Esophagus squamous epithelium (tissue), 5 donors: ENCODE measurements around the gene NPEPL1. TPM values are rescaled to one million over a fixed set of nuclear protein-coding genes. Genes with fewer than 3 reads are reported as not detected.
"Not testable (repeated sequence)": the region's sequence is repeated elsewhere in the genome, so short reads cannot be mapped to it uniquely, and the experiment has no call there.

Experiments
- DNase-seq: peaks from one replicate; lab custom pipeline; 2025; lab: John Stamatoyannopoulos, UW
- H3K27ac ChIP-seq, 4 donors: fragments of 200-600 bp; sonication (generic); one replicate each; pipeline ENCODE4 v1.5.1; 2016 to 2019; ENCODE audit warnings: mild to moderate bottlenecking in 1 of 4
- H3K27me3 ChIP-seq, 4 donors: fragments of 200-600 bp; sonication (generic); 1 replicate in 3 of 4; 2 replicates in 1 of 4; pipeline versions ENCODE4 v1.5.1 to v1.6.0; 2017 to 2021; ENCODE audit warnings: antibody characterized with exemption in 1 of 4
- H3K36me3 ChIP-seq, 3 donors: fragments of 200-600 bp; sonication (generic); one replicate each; pipeline ENCODE4 v1.5.1; 2016 to 2019
- H3K4me1 ChIP-seq, 3 donors: fragments of 200-600 bp; sonication (generic); one replicate each; pipeline ENCODE4 v1.5.1; 2017 to 2019
- H3K4me3 ChIP-seq, 4 donors: fragments of 200-600 bp; sonication (generic); 1 replicate in 3 of 4; 2 replicates in 1 of 4; pipeline ENCODE4 v1.5.1; 2016 to 2019; ENCODE audit warnings: mild to moderate bottlenecking in 2 of 4, moderate library complexity in 1 of 4
- H3K9me3 ChIP-seq, 3 donors: fragments of 200-600 bp; sonication (generic); one replicate each; pipeline ENCODE4 v1.5.1; 2016 to 2019
- POLR2A ChIP-seq, 4 donors: fragments of 450-650 bp; IDR thresholded peaks; one replicate each; pipeline ENCODE4 v1.6.1; 2017; ENCODE audit warnings: antibody characterized with exemption in 4 of 4, mild to moderate bottlenecking in 4 of 4, moderate library complexity in 3 of 4
- WGBS, 2 donors: methylation state at CpG; one replicate each; pipeline ENCODE4 v1.1.5; 2018; 5-methylcytosine and 5-hydroxymethylcytosine counted together
- intact Hi-C: fragments of 100-400 bp; cut with DNase I; formaldehyde crosslinking; loops from one replicate; pipeline ENCODE4 v1.15.0; 2022
- total RNA-seq, 4 donors: library from RNA; depleted of rRNA; stranded (reverse); fragments of >200 nt; gene quantifications; one replicate each; pipeline ENCODE4 v1.1.0, GENCODE V29; 2016
- TF ChIP-seq, protein P1 (sequence below), 6 experiments: fragments of 450-650 bp in 4 of 6; fragments of 200-600 bp in 2 of 6; sonication (generic) in 2 of 6; IDR thresholded peaks; one replicate each; pipeline ENCODE4 v1.5.1; 2016 to 2019; ENCODE audit warnings: antibody characterized with exemption in 6 of 6, mild to moderate bottlenecking in 4 of 6, moderate library complexity in 4 of 6
- donor health status: DM: yes; HTN: yes; CAD: no.

NPEPL1 gene
- total RNA-seq, 4 donors from 2014 or later = 16.7 to 36.0 (median 21.0) TPM

DNA sequence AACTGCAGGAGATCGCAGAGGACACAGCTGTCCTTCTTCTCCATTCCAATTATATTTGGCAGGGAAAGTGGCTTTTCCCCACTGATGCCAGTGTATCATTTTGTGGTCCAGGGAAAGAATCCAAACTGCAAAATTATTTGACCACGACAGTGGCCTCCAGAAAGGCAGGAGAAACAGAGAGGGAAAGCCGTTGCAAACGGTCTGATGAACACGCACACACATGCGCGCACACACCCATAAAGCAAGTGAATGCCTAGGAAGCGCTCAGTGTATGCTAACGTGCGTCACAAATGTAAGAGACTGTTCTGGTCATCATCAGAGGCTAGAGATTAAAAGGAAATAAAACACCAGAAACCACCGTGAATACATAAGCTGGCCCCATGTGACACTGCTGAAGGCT is 54.0 kb downstream of the NPEPL1 start:
- Histone ChIP-seq H3K4me1 (no peaks in the 10 kb centered on the region), H3K27me3 (peaks cover 0 to 59% (median 0%) of the 10 kb centered on the region in 4 donors), H3K9me3 (no peaks in the 10 kb centered on the region), H3K36me3 (no peaks in the 10 kb centered on the region), H3K4me3 (no peak overlapping the region), H3K27ac (no peak overlapping the region)
- WGBS, 2 donors = 59 to 65% methylated on average over 9 to 11 of the region's 11 CpGs
- DNase-seq = no peak
- intact Hi-C loops = no loop called here
- TF ChIP-seq, protein P1, sequence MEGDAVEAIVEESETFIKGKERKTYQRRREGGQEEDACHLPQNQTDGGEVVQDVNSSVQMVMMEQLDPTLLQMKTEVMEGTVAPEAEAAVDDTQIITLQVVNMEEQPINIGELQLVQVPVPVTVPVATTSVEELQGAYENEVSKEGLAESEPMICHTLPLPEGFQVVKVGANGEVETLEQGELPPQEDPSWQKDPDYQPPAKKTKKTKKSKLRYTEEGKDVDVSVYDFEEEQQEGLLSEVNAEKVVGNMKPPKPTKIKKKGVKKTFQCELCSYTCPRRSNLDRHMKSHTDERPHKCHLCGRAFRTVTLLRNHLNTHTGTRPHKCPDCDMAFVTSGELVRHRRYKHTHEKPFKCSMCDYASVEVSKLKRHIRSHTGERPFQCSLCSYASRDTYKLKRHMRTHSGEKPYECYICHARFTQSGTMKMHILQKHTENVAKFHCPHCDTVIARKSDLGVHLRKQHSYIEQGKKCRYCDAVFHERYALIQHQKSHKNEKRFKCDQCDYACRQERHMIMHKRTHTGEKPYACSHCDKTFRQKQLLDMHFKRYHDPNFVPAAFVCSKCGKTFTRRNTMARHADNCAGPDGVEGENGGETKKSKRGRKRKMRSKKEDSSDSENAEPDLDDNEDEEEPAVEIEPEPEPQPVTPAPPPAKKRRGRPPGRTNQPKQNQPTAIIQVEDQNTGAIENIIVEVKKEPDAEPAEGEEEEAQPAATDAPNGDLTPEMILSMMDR (IDR thresholded peaks at IDR 0.05) = no peak
- no peak for TF ChIP-seq POLR2A (IDR thresholded peaks at IDR 0.05)

- no peaks in the 10 kb centered on the region for H3K4me1 ChIP-seq
- intact Hi-C loops = no loop called here
- H3K27ac ChIP-seq = no peak overlapping the region
- no peaks in the 10 kb centered on the region for H3K9me3 ChIP-seq
- peaks cover 0 to 64% (median 0%) of the 10 kb centered on the region in 4 donors for H3K27me3 ChIP-seq
- H3K36me3 ChIP-seq = no peaks in the 10 kb centered on the region
- TF ChIP-seq, protein P1 (IDR thresholded peaks at IDR 0.05) = no peak
- no peak for TF ChIP-seq POLR2A (IDR thresholded peaks at IDR 0.05)
- 56 to 61% methylated on average over 3 to 5 of the region's 8 CpGs for WGBS, 2 donors
- DNase-seq = no peak
- no peak overlapping the region for H3K4me3 ChIP-seq
These were observed 54.6 kb downstream of the NPEPL1 start for GRCh38 chr20:58747211-58747610.

- intact Hi-C loops = no loop called here
- Histone ChIP-seq H3K9me3 (no peaks in the 10 kb centered on the region), H3K27ac (no peak overlapping the region), H3K36me3 (no peaks in the 10 kb centered on the region), H3K27me3 (peaks cover 0 to 58% (median 0%) of the 10 kb centered on the region in 4 donors), H3K4me1 (no peaks in the 10 kb centered on the region), H3K4me3 (no peak overlapping the region)
- 60% methylated on average over 3 of the region's 3 CpGs for WGBS, 2 donors
- DNase-seq = no peak
- no peak for TF ChIP-seq POLR2A (IDR thresholded peaks at IDR 0.05)
- TF ChIP-seq, protein P1 (IDR thresholded peaks at IDR 0.05) = no peak
These were observed 56.0 kb downstream of the NPEPL1 start for GRCh38 chr20:58748618-58749017.

DNA sequence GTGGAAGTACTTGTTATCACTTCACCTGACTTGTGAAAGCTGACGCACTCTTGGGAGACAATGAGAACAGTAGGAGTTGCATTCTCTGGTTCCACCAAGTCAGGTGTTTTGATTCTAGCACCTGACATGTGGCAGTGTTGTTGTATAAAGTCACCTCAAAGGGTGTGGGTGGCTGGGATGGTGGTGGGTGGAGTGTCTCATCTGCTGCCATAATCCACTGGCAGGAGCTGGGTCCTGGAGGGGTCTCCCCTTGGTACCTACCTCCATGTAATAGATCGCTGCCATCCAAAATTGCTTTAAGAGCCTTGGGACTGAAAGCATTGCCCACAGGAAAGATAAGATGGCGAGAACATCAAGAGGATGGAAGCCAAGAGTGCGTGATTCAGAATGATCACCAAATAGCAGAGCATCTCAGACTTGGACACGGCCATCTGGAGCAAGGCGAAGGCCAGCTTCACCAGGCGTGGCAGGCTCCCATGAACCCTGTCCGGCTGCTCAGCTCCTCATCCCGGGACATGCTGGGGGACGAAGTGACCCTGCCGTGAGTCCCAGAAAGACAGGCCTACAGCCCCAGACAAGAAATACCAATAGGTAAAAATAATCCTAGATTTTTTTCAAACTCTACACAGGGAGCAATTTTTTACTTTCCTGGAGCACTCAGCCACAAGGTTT is 56.6 kb downstream of the NPEPL1 start:
- WGBS, 2 donors = 78 to 83% methylated on average over 9 to 10 of the region's 11 CpGs
- DNase-seq = no peak
- H3K9me3 ChIP-seq = no peaks in the 10 kb centered on the region
- TF ChIP-seq POLR2A (IDR thresholded peaks at IDR 0.05) = no peak
- TF ChIP-seq, protein P1 (IDR thresholded peaks at IDR 0.05) = no peak
- no peak overlapping the region for H3K27ac ChIP-seq
- no peaks in the 10 kb centered on the region for H3K4me1 ChIP-seq
- H3K36me3 ChIP-seq = no peaks in the 10 kb centered on the region
- H3K27me3 ChIP-seq = peaks cover 0 to 63% (median 0%) of the 10 kb centered on the region in 4 donors
- intact Hi-C loops = no loop called here
- no peak overlapping the region for H3K4me3 ChIP-seq

GRCh38 chr20:58749979-58750378 is 57.4 kb downstream of the NPEPL1 start:
- 64 to 74% methylated on average over 5 of the region's 5 CpGs for WGBS, 2 donors
- Histone ChIP-seq H3K27me3 (peaks cover 0 to 62% (median 0%) of the 10 kb centered on the region in 4 donors), H3K4me3 (no peak overlapping the region), H3K4me1 (no peaks in the 10 kb centered on the region), H3K36me3 (no peaks in the 10 kb centered on the region), H3K9me3 (no peaks in the 10 kb centered on the region), H3K27ac (no peak overlapping the region)
- intact Hi-C loops = no loop called here
- no peak for DNase-seq
- TF ChIP-seq, protein P1 (IDR thresholded peaks at IDR 0.05) = no peak
- no peak for TF ChIP-seq POLR2A (IDR thresholded peaks at IDR 0.05)

DNA sequence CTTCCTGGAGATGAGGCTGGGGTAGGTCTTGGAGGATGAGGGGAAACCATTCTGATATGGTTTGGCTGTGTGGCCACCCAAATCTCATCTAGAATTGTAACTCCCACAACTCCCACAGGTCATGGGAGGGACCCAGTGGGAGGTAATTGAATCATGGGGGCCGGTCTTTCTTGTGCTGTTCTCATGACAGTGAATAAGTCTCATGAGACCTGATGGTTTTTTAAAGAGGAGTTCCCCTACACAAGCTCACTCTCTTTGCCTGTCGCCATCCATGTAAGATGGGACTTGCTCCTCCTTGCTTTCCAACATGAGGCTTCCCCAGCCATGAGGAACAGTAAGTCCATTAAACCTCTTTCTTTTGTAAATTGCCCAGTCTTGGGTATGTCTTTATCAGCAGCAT is 58.1 kb downstream of the NPEPL1 start:
- H3K36me3 ChIP-seq, H3K4me3 ChIP-seq, intact Hi-C loops, H3K9me3 ChIP-seq, H3K4me1 ChIP-seq, DNase-seq, H3K27ac ChIP-seq: not testable (repeated sequence)
- H3K27me3 ChIP-seq = peaks cover 0 to 55% (median 0%) of the 10 kb centered on the region in 4 donors
- WGBS, 2 donors = 80 to 82% methylated on average over 1 to 2 of the region's 2 CpGs
